Stimulated activated CD4-positive, alpha-beta T cell treated with anti-CD3 and anti-CD28 coated beads, TNF-alpha, amount 100 ng/mL, for 48 hours (primary cell): ENCODE results near the gene CCDC91.

Experiments used
- DNase-seq, 3 donors: peaks; one replicate each; pipeline ENCODE4 v3.0.0-alpha.2; 2020; ENCODE audit warnings: low read depth in 3 of 3

The CCDC91 gene, protein sequence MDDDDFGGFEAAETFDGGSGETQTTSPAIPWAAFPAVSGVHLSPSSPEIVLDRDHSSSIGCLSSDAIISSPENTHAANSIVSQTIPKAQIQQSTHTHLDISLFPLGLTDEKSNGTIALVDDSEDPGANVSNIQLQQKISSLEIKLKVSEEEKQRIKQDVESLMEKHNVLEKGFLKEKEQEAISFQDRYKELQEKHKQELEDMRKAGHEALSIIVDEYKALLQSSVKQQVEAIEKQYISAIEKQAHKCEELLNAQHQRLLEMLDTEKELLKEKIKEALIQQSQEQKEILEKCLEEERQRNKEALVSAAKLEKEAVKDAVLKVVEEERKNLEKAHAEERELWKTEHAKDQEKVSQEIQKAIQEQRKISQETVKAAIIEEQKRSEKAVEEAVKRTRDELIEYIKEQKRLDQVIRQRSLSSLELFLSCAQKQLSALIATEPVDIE

DNA sequence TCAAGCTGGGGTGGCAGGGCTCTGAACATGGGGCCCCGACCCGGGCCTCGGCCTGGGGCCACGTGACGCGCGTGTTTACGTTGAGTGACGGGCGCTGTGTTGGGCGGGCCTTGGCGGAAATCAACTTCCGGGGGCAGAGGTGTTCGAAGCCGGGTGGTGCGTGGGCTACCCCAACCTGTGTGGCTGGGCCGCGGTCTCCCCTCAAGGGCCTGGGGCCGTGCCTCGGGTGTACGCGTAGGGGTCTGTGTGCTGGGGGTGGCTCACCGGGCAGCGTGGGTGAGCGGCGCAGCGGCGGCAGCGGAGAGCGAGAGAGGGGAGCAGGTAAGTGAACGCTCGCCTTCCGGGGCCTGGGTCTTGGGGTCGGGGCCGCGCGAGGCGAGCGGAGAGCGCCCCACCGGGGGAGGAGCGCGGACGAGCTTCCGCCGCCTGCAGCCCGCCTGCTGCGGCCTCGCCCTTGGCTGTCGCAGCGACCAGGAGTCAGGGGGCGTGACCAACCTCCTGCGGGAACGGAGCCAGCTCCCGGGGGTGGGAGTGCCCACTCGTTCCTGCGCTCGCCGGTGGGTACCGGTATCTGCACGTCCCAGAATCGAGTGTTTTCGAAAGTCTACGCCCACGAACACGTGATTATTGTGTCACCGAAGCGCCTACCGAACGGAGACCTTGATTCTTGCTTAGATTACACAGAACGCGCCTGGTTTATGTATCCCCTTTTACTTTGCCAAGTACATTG is at the start of gene CCDC91:
CCDC91 (plus strand) TSS at position 136 of the 730 bp plus-strand sequence. CDS start 66,760 bp downstream, outside the sequence.
- peak; percentile 76 to 83 (median 81) for DNase-seq

DNA sequence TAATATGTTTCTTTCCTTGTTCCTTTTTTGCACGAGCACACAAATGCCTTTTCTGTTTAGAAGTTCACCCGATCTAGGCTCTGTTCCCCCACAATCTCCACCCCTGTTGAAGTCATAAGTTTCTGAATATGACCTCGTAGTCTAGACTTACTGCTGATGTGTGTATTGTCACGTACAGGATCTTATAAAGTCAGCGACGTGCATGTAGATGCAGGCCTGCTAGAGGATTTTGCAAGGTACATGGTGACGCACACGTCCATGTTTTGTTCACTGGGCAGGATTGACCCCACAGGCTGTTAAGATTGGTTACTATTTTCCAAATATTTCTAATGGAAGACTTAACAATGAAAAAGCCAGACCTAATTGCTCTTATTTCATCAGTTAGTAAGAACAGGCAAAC is 46.2 kb upstream of the CCDC91 start:
- DNase-seq = no peak

DNA sequence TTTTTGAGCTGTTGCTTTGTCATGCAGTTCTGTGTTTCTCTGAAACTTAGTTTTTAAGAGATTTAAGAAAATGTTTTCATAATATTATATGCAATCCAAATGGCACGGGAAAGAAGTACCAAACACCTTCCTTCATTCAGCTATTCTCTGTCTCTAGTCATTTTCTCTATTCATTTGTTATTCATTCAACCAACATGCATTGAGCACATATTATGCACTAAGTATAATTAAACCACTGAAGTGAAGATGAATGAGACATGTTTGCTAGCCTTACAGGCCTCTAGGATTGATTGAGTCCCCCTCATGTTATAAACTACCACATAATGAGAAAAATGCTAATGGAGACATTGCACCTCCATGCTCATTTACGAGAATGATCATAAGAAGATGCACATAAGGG is 45.7 kb upstream of the CCDC91 start:
- DNase-seq = no peak

DNA sequence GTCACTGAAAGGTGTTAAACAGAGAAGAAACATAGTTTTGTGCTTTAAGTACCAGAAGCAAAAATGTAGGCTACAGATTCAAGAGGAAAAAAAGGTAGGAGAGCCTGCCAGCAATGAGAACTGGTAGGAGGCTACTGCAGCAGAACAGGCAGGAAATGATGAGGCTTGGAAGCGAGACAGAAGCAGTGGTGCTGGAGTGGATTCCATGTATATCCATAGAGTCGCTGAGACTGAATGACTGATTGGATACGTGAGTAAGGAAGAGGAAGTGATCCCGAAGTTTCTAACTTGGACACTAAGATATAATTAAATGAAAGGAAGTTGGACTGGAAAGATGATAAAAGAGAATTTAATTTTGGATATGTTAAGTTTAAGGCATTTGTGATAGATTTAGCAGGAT is 45.0 kb upstream of the CCDC91 start:
- no peak for DNase-seq

DNA sequence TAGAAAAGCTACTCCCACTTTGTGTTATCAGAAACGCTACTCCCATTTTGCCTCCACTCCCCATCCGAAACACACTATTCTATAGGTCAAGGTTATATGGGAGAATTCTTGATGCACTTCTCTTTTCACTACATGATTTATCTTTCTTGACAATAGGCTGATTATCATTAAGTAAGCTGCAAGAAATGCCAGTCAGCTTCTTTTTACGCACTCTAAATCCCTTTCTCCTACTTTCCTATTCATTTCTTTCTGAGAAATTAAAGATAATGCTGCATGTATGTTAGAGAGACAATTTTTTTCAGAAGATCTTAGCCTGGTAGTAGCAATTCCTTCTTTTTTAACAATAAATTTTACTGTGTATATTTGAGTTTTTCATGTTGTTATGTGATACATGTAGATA is 41.0 kb upstream of the CCDC91 start:
- no peak for DNase-seq

DNA sequence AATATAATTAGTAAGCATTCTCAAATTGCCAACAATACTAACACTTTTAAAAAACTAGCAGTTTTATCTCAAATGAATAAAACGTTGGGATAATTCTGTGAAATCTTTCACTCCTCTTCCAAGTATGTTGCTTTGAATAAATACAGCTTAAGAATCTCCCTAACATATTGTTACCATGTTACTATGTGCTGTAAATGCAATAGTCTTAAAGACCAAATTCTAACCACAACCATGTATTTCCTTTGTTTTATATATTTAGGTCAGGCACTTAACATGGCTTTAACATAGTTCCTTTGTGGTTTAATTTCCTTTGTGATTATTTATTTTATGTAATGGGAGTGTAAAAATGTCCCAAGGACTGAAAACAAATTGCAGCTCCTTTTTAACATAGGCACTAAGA is 33.9 kb upstream of the CCDC91 start:
- no peak for DNase-seq

DNA sequence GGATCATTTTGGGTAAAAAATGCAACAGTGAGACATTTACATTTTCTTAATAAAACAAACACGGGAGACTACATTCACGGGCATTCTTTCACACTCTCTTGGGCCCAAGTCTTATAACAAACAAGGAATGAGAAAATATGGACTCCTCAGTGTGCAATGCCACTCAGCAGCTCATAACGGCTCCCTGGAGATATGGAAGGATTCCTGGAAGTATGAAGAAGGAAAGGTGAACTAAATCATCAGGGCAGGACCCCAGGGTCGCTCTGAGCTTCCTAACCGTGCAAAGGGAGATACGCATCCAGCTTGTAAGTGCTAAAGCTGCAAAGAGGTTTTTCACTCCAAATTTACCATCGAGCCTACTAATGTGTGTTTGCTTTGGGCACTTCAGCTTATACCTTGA is 33.5 kb upstream of the CCDC91 start:
- no peak for DNase-seq

DNA sequence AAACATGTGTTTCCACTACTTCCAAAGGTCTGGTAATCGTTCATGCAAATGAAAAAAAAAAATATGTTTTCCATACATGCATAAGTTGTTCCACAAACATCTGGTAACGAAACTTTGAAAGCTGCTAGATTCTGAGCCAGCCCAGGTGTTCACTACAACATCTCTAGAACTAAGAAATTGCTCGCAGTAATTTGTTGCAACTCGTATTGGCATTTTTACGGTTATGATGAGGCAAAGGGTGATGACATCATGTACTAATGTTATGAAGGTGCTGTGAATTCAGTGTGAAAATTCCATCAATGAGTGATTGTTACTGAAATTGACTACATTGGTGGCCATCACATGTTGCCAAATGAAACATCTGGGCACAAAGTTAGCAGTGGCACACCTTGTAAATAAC is 31.9 kb upstream of the CCDC91 start:
- DNase-seq = no peak

DNA sequence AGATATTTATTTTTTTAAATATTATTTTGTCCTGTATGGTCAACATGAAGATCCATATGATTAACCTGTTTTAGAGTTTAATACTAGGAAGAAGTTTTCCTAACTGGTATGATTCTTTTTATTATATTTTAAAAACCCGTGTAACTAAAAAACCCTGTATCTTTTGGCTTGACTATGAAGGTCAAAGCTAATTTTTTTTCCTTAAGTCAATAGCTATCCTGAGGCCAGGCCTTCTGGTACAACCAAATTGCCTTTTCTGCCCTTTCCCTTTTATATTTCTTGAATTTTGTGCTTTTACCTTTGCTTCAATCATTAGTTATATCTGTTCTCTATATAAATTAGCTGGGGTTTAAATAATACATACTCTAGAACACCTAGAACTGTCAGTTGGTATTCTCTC is 30.6 kb upstream of the CCDC91 start:
- no peak for DNase-seq

DNA sequence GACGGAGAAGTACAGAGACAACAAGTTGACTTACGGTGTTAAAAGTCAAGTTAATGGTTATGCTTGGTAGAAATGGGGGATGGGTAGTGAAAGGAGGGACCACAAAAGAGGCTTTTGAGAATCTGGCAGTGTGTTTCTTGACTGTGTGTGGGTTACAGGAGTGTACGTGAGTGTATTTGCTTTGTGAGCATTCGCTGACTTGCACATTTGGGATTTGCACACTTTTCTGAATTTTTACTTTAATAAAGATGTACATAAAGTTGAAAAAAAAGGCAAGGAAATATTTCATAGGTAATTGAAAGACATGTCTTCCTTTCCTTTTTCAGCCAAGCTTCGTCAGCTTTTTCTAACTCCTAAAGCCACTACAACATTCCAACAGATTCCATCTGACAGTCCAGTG is 28.6 kb upstream of the CCDC91 start:
- DNase-seq = no peak

DNA sequence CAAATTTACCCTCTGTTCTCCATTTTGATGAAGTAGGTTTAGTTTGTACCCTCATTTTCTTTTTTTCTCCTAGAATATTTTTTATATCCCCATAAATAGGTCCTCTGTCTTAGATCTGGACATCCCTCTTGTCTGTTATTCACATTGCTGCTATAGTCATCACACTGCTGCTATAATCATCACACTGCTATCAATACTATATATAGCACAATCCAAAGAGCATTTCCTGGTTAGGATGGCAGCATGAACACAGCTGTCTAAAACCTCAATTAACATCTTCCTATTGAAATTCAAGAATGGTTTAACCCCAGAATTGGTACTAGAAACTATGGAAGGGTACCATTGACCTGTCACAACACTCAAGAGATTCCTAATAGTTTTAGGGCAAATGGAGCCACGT is 27.6 kb upstream of the CCDC91 start:
- no peak for DNase-seq

DNA sequence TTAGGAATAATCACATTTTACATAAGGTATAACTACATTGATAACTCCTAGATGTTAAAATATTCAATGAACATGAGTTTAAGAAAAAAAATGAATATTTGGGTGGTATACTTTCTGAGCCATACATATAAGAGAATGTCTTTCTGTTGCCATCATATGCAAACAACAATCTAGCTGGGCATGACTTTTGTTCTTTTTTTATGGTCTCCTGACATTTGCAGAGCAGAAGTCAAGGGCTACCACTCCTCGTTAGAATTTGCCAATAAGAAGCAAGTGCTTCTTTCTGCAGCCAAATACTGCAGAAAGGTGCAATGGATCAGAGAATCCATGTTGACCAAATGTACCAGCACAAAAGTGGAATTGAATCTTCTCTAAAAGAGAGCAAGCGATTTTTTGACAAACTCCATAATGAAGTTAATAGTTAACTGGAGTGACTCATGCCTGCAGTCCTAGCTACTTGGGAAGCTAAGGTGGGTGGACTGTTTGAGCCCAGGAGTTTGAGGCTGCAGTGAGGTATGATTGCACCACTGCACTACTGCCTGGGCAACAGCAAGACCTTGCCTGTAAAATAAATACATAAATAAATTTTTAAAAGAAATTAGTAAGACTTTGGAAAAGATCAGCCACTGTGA is 25.5 kb upstream of the CCDC91 start:
- no peak for DNase-seq

DNA sequence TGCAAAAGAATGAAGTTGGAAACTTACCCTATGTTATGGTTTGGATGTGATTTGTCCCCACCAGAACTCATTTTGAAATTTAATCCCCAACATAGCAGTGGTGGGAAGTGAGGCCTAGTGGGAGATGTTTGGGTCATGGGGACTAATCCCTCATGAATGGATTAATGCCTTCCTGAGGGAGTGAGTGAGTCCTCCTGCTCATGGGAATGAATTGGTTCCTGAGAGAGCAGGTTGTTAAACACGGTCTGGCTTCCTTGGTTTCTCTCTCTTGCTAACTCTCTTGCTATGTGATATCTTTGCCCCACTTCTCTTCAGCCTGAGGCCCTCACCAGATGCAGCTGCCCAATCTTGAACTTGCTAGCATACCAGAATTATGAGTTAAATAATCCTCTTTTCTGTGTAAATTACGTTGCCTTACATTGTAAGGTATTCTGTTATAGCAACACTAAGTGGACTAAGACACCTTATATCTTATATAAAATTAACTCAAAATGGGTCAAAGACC is 22.2 kb upstream of the CCDC91 start:
- DNase-seq = no peak

DNA sequence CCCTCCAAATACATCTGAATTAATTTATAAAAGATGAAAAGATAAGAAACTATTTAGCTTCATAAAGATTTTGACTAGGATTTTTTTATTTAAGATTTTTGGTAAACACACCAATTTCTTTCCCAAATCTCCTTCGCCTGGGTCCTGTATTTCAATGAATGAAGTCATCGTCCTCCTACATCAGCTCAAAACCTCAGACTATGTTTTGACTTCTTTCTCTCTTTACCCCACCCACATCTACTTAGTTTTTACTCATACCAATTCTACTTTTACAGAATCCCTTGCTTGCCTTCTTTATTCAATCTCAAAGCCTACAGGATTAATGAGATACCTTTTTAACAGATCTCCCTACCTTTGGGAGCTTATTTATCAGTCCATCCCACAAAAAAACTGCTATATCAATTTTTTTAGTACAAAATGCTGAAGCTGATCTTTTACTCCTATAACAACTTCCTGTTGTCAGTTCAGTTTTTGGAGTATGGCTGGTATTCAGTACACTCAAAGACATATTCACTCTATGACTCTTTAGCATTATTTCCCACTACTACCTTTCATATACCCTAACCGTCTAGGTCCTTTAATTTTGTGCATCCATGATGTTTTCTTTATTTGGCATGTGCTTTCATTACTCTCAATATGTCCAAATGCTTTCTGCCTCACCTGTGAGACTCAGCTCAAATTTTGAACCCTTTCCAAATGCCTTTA is 18.7 kb upstream of the CCDC91 start:
- no peak for DNase-seq

DNA sequence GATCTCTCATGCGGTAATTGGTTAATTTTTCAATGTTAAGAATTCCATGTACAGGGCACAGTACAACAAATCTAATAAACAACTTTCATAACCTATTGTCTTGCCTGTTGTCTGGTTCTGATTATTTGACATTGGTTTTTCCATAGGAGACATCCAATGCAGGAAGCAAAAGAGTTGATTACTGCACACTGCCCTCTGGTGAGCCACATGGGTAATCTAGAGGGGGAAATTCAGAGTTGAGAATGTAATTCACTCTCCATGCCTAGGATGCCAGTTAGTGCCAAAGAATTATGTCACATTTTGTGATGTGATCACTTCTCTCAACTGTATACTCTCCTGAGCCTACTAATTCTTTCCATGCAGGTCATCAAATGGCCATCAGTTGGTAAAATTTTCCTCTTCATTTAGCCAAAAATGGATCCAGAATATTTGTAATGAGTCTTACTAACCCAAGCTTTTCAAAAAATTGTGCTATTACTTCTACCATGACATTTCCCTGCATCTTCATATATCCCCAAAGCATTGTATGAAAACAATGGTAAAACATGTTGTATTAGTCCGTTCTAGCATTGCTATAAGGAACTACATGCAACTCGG is 17.7 kb upstream of the CCDC91 start:
- DNase-seq = no peak

DNA sequence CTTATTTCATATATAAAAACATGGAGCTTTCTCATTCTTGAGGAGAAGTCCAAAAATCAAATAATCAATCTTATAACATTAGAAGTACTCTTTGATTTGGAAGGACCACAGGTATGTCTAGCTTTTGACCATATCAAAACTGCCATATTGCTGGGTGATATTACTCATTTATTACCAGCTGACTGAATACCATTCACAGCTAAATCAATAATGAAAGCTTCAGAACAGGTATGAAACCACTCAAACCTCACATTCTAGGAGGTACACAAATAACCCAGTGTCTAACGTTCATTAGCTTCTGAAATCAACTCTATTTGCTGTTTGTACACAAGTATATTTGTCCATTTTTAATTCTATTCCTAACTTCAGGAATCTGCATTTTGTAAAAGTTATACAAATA is 16.8 kb upstream of the CCDC91 start:
- no peak for DNase-seq

DNA sequence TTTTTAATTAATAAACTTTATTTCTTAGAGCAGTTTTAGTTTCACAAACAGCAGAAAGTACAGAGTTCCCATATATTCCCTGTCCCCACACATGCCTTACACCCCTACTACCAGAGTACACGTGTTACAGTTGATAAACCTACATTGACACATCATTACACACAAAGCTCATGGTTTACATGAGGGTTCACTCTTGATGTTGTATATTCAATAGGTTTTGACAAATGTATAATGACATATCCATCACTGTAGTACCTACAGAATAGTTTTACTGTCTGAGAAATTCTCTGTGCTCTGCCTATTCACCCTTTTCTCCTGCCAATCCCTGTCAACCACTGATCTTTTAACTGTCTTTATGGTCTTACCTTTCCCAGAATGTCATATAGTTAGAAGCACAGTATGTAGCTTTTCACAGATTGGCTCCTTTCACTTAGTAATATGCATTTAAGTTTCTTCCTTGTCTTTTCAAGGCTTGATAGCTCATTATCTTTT is 15.1 kb upstream of the CCDC91 start:
- DNase-seq = no peak

DNA sequence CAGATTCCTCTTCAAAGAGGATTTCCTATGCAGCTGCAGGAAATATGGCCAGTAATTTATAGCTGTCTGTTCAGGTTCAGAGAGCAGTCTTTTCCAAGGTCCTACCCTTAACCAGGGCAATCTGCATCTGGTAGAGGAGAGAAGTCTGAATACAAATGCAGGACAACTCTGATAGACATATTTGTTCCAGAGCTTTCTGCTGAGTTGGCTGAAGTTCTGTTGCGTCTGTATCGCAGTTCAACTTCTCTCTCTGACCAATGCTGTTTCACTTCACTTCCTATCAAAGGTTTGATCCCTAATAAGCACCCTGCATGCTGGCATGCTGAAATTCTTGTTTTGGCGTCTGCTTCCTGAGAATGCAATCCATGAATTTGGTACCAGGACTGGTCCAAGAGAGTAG is 14.0 kb upstream of the CCDC91 start:
- DNase-seq = no peak

DNA sequence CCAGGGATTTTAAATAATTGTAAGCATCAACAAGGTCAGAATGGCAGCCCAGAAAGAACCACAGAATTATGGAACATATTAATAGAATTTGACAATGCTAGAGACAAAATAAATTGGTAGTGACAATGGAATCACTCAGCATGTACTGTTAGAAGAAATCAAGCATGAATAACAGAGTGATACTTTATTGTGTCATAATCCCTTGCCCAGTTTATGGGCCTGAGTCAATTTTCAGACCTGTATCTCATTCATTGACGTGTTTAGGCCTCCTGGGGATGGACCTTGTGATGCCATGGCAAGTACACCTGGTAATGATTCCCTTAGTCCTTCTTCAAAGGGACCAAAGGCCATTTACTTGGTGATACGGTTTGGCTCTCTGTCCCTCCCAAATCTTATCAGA is 12.8 kb upstream of the CCDC91 start:
- no peak for DNase-seq

DNA sequence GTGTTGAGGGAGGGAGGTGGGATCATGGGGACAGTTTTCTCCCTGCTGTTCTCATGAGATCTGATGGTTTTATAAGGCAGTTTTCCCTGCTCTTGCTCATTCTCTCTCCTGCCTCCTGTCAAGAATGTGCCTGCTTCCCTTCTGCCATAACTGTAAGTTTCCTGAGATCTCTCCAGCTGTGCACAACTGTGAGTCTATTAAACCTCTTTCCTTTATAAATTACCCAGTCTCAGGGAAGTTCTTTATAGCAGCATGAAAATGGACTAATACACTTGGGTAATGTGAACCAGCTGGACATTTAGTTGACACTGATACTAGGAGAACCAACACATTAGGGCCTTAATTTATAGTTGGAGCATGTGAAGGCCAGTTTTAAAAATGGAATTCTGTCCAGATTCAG is 12.4 kb upstream of the CCDC91 start:
- no peak for DNase-seq

DNA sequence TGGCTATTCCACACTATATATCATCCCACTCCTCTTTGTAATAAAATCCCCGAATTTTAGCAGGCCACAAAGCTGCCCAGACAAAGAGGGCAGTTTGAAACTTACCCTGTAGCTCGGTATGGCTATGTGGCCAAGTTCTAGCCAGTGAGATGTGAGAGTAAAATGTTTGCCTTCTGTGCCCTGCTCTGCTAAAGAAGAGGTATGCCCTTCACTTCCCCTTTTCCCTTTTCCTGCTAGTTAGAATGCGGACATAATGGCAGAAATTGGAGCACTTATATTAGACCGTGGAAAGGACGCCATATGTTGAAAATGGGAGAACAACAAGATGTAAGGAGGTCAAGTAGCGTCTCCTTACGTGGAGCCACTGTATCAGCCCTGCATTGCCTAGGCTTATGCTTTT is 11.5 kb upstream of the CCDC91 start:
- DNase-seq = no peak
